HK-2 (cell line): ENCODE measurements around the gene FBXW5.

Experiments used
- DNase-seq: peaks from one replicate; pipeline ENCODE4 v3.0.0-alpha.2; 2018; ENCODE audit not compliant: unreplicated experiment

Gene FBXW5

DNA sequence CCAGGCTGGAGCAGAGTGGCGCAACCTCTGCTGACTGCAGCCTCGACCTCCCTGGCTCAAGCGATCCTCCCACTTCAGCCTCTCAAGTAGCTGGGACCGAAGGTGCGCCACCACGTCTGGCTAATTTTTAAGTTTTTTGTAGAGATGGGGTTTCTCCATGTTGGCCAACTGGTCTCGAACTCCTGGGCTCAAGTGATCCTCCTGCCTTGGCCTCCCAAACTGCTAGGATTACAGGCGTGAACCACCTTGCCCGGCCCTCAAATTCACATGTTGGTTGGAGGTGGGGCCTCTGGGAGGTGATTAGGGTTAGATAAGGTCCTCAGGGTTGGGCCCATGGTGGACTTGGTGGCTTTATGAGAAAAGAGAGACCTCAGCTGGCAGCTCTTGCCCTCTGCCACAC lies 17.6 kb upstream of the FBXW5 start:
- no peak for DNase-seq

- DNase-seq = no peak
Measured at GRCh38 chr9:136961279-136962065, 16.9 kb upstream of the FBXW5 start.

DNA sequence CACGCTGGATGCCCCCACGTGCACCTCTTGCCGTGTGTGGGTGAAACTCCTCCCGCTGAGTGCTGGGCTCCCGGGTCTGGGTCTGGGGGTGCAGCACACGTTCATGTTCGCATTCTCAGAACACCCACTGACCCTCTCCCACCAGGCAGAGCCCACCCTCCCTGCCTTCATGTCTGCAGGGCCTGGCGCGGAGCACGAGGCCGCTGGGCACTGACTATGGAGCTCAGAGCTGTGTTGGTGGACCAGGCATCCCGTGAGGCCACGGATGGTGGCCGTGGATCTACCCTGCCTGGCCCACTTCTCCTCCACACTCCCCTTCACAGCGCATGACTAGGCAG lies 16.4 kb upstream of the FBXW5 start:
- DNase-seq = no peak

DNA sequence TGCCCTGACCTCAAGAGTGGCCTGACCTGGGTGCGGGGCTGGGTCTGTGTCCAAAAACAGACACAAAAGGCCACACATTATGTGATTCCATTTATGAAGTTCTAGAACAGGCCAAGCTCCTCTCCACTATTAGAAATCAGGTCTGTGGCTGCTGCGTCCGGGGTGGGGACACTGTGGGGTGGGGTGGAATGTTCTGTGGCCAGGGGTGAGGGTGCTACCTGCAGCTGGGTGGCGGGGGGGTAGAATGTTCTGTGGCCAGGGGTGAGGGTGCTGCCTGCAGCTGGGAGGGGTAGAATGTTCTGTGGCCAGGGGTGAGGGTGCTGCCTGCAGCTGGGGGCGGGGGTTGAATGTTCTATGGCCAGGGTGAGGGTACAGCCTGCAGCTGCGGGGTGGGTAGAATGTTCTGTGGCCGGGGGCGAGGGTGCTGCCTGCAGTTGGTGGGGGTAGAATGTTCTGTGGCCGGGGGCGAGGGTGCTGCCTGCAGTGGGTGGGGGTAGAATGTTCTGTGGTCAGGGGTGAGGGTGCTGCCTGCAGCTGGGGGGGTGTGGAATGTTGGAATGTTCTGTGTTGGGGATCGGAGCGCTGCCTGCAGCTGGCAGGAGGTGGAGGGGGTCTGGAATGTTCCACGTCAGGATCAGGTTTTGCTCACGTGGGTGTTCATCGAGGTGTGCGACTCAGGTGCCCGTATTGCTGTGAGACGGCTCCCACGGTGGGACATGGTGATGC lies 15.8 kb upstream of the FBXW5 start:
- DNase-seq = no peak

DNA sequence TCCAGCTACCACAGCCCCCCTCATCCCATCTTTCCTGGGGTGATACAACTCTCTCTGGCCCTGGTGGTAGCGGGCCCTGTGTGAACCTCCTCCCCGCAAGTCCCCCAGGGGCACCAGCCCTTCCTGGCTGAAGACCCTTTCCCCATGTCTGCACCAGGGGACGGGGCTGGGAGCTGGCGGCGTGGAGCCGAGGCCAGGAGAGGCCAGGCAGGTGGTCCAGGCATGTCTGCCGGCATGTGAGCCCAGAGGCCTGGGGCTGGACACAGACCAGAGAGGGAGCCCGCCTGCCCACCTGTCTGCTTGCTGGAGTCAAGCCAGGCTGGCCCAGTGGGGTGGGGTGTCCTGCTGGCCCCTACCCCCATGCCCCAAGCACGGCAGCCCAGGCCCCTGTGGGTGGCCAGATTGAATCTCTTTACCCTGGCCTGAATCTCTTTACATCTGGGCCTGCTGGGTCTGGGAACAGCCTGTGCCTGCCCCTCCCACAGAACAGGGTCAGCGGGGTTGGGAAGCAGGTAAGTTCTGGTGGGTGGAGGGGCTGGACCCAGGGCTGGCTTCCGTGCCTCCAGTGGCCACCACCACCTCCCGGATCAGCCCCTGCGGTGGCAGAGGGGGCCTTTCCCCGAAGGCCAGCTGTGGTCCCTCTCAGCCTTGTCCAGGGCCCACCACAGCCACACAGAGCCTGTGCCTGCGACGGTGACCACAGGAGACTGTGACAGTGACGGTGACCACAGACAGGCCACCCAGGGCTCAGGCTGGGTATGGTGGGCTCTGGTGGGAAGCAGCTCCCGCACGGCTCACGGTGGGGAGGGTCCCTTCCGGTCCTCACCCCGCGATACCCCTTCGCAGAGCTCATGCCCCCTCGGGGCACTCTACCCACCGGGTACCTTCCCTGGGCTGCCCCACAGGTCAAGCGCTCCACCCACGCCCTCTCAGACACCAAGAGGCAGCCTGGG lies 14.6 kb upstream of the FBXW5 start:
- DNase-seq = no peak

DNA sequence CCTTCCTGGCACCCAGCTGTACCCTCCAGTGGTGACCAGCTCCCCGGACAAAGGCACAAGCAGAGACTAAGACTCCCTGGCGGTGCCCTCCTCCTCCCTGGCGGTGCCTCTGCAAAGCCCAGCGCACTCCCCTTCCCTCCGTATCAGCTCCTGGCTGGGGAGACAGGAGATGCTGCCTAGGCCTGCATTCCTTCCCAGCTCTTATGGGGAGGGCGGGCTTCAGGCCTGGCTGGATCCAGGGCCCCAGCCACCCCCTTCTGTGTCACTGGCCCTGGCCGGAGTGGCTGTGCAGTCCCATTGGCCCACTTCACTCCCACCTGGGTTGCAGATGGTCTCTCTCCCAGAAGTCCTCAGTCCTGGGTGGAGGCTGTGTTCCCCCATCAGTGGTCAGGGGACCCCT lies 13.9 kb upstream of the FBXW5 start:
- DNase-seq = no peak

DNA sequence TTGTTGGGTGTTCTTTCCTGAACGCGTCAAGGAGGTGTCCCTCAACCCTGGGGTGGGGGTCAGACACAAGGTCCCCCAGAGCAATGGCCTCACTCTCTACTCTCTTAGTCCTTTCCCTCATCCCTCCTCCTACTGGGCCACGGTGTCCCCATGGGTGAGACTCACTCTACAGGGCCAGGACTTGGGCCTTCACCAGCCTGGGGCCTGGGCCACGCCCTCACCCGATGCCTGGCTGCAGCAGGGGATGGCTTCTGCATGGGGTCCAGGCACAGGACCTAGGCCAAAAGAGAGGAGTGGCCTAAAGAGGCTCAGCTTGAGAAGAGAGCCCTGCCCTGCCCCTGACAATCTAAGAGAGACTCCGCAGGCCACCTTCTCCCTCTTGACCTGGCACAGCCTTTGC lies 13.4 kb upstream of the FBXW5 start:
- no peak for DNase-seq

DNA sequence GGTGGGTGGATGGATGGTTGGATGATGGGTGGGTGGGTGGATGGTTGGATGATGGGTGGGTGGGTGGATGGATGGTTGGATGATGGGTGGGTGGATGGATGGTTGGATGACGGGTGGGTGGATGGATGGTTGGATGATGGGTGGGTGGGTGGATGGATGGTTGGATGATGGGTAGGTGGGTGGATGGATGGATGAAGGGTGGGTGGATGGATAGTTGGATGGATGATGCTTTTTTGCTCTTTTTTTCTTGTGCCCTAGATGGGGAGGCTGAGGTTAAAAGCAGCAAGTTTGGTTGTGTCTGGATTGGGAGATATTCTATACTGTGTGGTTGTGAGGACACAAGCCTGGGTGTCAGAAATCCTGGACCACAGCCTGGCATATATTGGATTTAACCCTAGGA lies 12.9 kb upstream of the FBXW5 start:
- DNase-seq = no peak

DNA sequence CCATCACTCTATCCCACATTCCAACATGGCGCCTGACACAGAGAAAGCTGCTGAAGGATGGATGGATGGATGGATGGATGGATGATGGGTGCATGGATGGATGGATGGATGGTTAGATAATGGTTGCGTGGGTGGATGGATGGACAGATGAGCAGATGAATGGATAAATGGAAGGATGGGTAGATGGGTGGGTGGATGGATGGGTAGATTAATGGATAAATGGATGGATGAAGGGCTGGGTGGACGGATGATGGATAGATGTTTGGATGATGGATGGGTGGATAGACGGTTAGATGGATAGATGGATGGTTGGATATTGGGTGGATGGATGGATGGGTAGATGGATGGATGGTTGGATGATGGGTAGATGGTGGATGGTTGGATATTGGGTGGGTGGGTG lies 12.1 kb upstream of the FBXW5 start:
- no peak for DNase-seq

- no peak for DNase-seq
Measured at GRCh38 chr9:136955943-136956335, 11.4 kb upstream of the FBXW5 start.

- DNase-seq = no peak
Measured at GRCh38 chr9:136955202-136955942, 10.8 kb upstream of the FBXW5 start.

DNA sequence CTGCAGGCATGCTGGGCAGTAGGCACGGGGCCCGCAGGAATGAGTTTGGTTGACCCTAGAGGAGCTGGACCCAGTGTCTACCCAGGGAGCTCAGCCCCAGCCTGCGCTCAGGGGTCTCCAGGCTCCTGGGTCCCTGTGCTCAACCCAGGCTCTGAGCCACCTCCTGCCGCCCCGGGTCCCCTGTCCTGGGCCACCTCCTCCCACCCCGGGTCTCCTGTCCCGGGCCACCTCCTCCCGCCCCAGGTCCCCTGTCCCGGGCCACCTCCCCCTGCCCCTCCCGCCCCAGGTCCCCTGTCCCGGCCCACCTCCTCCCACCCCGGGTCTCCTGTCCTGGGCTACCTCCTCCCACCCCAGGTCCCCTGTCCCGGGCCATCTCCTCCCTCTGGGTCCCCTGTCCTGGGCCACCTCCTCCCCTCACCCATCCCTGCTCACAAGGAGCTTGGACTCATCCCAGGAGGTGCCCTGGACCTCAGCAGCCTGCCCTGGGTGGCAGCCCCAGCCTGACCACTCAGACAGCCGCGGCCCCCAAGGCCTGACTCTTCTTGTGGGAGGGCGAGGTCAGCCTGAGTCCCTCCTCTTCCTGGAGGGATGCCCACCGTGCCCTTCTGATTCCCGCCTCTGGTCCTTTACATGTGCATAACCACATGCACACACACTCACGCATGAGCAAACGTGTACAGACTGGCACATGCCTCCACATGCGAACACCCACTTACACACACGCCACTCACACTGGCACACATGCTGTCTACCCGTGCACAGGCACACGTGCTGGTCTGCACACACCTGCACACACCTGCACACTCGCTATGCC lies 9.9 kb upstream of the FBXW5 start:
- DNase-seq = no peak

DNA sequence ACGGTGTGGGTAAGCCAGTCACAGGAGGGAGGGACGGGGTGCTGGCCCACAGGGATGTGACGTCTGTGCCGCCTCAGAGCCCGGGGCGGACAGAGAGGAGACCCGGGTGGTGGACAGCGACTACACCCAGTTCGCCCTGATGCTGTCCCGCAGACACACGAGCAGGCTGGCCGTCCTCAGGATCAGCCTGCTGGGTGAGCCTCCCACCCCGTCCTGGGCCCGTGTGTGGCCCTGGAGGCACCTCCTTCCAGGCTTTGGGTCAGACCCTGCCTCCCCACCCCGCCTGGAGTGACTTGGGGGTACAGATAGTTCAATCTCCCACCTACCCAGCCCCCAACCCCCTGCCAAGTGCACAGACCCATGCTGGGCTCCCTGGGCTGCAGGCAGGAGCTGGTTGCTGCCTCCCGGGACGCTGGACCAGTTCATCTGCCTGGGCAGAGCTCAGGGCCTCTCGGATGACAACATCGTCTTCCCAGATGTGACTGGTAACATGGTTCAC lies 9.3 kb upstream of the FBXW5 start:
- DNase-seq = no peak

DNA sequence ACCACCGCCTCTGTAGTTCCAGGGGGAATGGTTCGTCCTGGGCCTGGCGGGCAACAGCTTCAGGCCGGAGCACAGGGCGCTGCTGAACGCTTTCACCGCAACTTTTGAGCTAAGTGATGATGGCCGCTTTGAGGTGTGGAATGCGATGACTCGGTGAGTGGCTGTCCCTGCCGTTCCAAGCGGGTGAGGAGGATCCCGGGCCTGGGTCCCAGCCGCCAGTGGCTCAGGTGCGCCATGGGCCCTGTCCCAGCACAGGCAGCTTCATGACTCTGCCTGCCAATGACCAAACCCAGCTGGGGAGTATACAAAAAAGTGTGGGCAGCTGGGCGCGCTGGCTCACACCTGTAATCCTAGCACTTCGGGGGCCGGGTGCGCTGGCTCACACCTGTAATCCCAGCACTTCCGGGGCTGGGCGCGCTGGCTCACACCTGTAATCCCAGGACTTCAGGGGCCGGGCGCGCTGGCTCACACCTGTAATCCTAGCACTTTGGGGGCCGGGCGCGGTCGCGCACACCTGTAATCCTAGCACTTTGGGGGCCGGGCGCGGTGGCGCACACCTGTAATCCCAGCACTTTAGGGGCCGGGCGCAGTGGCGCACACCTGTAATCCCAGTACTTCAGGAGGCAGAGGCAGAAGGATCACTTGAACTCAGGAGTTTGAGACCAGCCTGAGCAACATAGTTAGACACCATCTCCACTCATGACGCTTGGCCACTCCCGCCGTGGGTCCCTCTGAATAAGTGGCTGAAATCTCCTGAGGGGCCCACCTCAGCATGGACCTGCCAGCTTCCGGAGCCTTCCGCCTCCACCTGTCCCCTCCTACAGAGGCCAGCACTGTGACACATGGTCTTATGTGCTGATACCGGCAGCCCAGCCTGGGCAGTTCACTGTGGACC lies 8.6 kb upstream of the FBXW5 start:
- no peak for DNase-seq

DNA sequence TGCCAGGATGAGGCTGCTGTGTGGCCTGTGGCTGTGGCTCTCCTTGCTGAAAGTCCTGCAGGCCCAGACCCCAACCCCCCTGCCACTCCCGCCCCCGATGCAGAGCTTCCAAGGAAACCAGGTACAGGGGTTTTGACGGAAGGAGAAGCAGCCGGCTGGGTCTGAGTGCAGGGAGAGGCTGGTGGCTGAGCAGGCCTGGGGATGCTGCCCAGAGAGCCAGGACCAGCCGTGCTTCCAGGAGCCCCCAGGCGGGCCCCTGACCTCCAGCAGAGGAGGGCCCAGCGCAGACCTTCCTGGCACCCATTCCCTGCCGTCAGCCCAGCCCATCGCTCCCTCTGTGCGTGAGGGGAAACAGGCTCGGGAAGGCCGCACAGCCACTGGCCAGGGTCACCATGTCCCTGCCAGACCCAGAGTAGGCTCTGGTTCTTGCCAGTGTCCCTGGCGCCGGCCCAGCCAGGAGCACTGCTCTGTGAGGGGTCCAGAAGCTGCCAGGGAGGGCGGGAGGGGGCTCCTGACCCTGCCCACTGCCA lies 7.8 kb upstream of the FBXW5 start:
- no peak for DNase-seq

DNA sequence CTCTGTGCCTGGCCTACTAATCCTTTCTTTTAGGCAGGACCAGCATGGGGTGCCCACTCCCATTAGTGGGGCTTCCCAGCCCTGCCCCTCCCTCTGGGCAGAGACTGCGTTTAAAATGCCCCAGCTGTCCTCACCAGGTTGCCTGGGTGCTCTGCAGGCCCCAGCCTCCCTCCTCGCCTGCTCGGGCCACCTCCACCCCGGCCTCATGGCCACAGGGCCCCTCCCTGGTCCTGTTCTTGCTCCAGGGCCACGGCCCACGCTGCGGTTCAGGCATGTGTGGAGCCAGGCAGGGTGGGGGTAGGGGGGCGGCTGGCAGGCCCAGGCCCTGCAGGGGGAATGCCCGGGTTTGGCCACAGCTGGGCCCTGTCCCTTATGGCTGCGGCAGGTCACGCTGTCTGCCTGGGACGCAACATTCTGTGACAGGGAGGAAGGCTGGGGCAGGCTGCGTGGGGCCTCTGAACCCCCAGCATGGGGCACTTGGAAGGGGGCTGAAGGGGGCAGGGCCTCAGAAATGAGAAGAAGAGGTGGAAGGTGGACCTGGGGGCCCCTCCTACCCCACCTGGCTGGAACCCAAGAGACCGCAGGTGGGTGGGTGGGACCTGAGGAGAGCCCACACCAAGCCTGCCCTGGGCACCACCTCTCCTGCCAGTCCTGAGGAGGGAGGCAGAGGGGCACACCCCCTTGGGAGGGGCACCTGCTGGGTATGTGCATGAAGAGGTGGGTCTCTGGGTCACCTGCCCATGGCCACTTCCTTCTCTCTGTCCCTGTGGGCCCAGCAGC lies 7.2 kb upstream of the FBXW5 start, which contains the start of gene LCN12:
Gene LCN12 (plus strand): TSS at position 733 of the 780 bp plus-strand sequence. CDS start 55 bp downstream, outside the sequence.
- no peak for DNase-seq

GRCh38 chr9:136950656-136951276 lies 6.2 kb upstream of the FBXW5 start:
- no peak for DNase-seq
